GM06990 (cell line): ENCODE measurements around the gene SELENOO.

Experiments
- DNase-seq: peaks from one replicate; pipeline ENCODE4 v3.0.0-alpha.2; 2011; ENCODE audit not compliant: insufficient read length; ENCODE audit errors: extremely low read depth
- H3K27me3 ChIP-seq: replicated peaks from 2 replicates; pipeline ENCODE4 v1.6.0; 2011; ENCODE audit warnings: low read length; ENCODE audit not compliant: control insufficient read depth, insufficient read depth
- H3K36me3 ChIP-seq: 2 replicates; pipeline ENCODE4 v1.5.1; 2011; ENCODE audit warnings: low read length; ENCODE audit not compliant: control insufficient read depth, insufficient read depth
- H3K4me3 ChIP-seq: replicated peaks from 2 replicates; pipeline ENCODE4 v1.5.1; 2011; ENCODE audit warnings: low read depth, mild to moderate bottlenecking, control low read depth, low read length
- CTCF ChIP-seq: IDR thresholded peaks from 2 replicates; pipeline ENCODE4 v1.5.1; 2011; ENCODE audit warnings: low read length, control low read depth, mild to moderate bottlenecking, inconsistent platforms; ENCODE audit not compliant: insufficient read depth, poor library complexity, severe bottlenecking

The SELENOO gene, protein sequence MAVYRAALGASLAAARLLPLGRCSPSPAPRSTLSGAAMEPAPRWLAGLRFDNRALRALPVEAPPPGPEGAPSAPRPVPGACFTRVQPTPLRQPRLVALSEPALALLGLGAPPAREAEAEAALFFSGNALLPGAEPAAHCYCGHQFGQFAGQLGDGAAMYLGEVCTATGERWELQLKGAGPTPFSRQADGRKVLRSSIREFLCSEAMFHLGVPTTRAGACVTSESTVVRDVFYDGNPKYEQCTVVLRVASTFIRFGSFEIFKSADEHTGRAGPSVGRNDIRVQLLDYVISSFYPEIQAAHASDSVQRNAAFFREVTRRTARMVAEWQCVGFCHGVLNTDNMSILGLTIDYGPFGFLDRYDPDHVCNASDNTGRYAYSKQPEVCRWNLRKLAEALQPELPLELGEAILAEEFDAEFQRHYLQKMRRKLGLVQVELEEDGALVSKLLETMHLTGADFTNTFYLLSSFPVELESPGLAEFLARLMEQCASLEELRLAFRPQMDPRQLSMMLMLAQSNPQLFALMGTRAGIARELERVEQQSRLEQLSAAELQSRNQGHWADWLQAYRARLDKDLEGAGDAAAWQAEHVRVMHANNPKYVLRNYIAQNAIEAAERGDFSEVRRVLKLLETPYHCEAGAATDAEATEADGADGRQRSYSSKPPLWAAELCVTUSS

DNA sequence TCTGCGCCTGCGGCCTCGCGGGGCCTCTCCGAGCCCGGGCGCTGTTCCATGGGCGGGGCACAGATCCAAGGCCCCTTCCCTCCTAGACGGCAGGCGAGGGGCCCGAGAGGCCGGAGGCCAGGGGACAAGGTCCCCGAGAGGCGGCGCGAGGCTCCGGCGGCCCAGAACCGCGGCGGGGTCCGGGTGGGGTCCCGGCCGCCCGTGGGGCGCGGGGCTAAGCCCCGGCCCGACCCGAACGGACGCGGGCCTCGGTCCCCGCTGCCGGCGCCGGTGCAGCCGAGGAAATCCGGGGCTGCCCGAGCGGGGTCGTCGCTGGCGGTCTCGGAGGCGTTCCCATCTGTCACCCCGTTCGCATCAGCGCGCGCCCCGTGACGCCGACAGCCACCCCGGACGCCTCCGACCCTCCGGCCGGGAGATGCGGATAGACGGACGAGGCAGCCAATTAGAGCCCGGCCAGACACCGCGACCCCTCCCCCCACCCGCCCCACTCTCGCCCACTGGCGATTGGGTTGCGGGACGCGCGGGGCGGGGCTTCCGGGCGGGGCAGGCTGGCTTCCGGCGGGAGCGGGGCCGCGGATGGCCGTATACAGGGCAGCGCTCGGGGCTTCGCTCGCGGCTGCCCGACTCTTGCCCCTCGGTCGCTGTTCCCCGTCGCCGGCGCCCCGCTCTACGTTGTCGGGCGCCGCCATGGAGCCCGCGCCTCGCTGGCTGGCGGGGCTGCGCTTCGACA, at the start of gene SELENOO:
Gene SELENOO, plus strand, starts transcription at position 551 of the 730 bp plus-strand sequence. Its CDS starts 26 bp downstream, at position 577.
- H3K4me3 ChIP-seq: peak within 1 kb of the TSS; percentile 62
- no peaks in the 10 kb centered on the region for H3K27me3 ChIP-seq
- DNase-seq: peak; percentile 96
- TF ChIP-seq CTCF: no peak
- peaks cover 15% of the 10 kb centered on the region for H3K36me3 ChIP-seq

- Histone ChIP-seq H3K27me3 (no peaks in the 10 kb centered on the region), H3K36me3 (no peaks in the 10 kb centered on the region), H3K4me3 (no peak overlapping the region)
- no peak for TF ChIP-seq CTCF
- no peak for DNase-seq
Measured at GRCh38 chr22:50151571-50152537, 49.0 kb upstream of the SELENOO start.

GRCh38 chr22:50153056-50153755, 47.6 kb upstream of the SELENOO start:
- H3K4me3 ChIP-seq: no peak overlapping the region
- DNase-seq: no peak
- TF ChIP-seq CTCF: no peak
- H3K36me3 ChIP-seq: no peaks in the 10 kb centered on the region
- H3K27me3 ChIP-seq: no peaks in the 10 kb centered on the region

DNA sequence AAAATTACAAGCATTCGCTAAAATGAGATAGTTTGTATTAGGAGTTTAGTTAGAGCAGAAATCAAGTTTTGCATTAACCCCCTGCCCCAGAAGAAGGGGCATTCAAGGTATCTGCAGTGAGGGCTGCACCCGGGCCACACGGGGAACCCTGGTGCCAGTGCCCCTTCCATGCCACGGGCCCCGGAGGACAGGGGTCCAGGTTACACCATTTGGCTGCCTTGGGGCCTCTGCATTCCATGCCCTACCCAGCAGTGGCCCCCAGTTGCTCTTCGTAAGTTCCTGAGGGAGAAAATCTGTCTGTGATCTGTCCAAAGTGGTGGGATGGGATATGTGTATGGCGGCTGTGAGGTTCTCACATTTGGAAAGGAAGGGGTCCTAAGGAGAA, 47.1 kb upstream of the SELENOO start:
- no peak for DNase-seq
- no peak overlapping the region for H3K4me3 ChIP-seq
- H3K27me3 ChIP-seq: peaks cover under 1% of the 10 kb centered on the region
- TF ChIP-seq CTCF: no peak
- no peaks in the 10 kb centered on the region for H3K36me3 ChIP-seq
